GM13977 (cell line): Measurements from ENCODE around the gene DLGAP4.

ENCODE experiments used
- DNase-seq: peaks from one replicate; pipeline ENCODE4 v3.0.0; 2012; ENCODE audit warnings: low spot score
- CTCF ChIP-seq: IDR thresholded peaks from 2 replicates; pipeline ENCODE4 v1.5.1; 2012; ENCODE audit warnings: mild to moderate bottlenecking, control low read depth; ENCODE audit not compliant: insufficient read depth; ENCODE audit errors: extremely low read depth, missing control alignments
- in situ Hi-C: fragments of 300-500 bp; cut with MboI; formaldehyde crosslinking; loops from one replicate; pipeline ENCODE4 v1.12.0; 2022; ENCODE audit warnings: low sequenced_read_pairs, low pct_unique_long_range_greater_than_20kb, mixed read lengths, inconsistent platforms; ENCODE audit not compliant: unreplicated experiment

The DLGAP4 gene

GRCh38 chr20:36396340-36396739, 90.2 kb downstream of the DLGAP4 start:
- TF ChIP-seq CTCF: no peak
- in situ Hi-C loops: no loop called here
- no peak for DNase-seq

DNA sequence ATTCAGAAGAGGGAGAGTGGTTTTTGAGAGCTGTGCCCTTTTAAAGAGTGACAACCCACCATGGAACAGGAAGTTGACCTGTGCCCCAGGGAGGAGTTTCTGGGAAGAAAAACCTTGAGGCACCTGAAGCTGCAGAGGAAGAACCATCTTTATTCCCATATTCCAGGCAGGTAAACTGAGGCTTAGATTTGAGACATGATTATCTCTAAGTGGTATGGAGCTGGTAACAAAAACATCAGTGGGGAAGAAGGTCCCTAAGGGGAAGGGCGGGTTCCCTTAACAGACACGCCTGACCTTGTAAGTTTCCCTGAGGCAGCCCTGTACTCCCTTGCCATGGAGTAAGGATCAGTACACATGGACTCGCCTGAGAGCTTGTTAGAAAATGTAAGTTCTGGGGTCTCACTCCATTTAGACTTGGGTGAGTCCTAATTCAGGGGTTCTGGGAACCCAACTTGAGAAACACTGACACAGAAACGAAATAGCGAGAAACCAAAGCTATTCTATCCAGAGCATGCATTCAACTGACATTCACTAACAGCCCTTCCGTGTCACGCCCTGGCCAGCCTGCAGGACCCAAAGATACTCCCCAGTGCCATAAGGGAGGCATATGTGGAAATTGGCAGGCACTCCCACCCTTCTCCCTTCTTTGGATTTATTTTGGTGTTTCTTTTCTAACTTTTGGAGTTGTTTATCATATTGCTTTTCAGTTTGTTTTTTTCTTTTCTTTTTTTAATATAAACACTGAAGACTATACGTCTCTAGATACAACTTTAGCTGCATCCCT, 90.9 kb downstream of the DLGAP4 start:
- in situ Hi-C loops: no loop called here
- no peak for DNase-seq
- no peak for TF ChIP-seq CTCF

GRCh38 chr20:36398515-36398914, 92.4 kb downstream of the DLGAP4 start:
- in situ Hi-C loops: no loop called here
- TF ChIP-seq CTCF: no peak
- no peak for DNase-seq

DNA sequence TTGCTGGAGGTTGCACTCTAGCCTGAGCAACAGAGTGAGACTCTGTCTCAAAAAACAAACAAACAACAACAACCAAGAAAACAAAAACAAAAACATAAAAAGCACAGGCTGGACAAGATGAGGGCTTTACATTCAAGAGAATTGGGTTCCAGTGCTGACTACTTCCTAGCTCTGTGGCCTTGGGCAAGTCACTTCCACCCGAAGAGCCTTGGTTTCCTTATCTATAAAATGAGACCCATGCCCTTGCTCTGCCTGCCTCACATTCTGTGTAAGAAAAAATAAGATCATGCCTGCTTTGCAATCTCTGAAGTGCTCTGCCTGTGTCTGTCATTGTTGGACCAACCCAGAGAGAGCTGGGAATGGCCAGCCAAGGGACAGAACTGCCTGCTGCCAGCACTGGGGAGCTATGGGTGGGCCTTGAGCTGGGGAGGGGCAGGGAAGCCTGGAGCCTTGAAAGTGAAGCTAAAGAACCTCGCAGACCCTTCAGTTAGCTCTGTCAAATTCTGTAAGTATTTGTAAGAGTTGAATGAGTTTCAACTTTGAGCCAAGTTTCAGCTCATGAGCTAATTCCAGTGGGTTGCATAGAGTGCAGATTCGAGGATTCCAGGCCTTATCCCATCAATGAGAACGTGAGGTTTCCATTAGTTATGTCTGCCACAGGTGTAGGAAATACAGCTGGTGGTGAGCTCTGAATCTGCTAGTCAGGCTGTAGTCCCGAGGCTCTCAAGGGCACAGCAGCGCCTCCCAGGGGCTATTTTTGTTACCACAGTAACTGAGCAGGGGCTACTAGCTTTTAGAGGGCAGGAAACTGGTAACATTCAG, 93.2 kb downstream of the DLGAP4 start:
- peak; percentile 77 for DNase-seq
- in situ Hi-C loops: no loop called here
- peak; percentile 50 for TF ChIP-seq CTCF

DNA sequence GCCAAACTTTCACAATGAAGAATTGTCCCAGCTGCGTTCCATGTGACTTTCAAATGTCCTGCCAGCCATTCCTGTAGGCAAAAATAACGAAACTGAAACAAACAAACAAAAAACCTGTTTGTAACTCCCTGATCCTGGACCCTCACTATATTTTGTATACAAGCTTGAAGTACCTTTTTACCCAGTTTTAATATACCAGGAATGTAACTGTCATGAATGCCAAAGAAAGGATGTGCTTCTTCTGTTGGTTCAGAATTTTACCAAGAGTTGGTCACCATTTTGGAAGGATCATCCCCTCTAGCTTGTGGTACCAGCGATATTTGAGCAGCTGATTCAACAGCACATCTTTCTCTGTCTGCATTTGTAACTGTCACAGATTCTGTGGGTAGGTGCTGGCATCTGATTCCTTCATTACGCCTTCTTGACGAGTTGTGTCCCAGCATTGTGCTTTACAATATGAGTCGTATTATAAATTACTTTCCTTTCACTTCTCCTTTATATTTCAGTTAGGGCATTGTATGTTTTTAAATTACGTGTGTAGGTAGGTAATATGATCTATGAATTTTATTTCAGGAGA, 93.9 kb downstream of the DLGAP4 start:
- DNase-seq: no peak
- TF ChIP-seq CTCF: no peak
- in situ Hi-C loops: no loop called here

DNA sequence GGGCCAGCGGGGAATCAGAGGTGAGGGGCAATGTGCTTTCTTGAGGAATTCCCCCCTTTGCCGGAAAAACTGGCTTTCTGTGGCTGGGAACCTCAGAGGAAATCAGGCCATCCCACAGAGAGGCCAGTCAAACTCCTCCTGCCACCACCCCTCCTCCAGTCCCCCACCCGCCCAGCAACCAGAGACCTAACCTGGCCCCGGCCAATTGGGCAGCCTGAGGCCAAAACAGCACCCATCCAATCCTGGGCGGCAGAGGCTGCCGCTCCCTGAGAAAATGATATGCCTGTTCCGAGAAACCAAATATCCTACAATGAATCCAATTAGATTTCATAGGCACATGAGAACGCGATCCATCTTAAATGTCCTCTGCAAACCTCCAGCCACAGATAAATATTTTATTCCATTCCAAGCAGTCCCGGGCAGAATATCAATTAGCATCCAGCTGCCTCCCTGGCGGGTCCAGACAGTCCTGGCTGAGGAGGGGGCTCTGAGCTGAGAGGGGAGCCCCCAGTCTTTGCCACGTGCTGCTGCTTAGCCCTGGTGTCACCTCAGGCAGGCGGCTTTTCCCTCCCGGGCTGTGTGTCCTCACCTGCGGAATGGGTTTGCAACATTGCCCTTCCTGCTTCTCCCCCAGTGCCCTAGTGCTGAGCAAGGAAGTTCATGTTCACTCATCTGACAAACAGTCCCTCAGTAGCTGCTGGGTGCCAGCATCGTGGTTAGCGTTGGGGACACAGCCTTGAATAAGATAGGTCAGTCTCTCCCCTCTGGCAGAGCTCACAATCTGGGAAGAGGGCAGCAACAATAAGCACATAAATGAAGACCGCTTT, 95.0 kb downstream of the DLGAP4 start:
- in situ Hi-C loops: no loop called here
- TF ChIP-seq CTCF: no peak
- DNase-seq: no peak
